Skin epidermis (tissue), 12 donors: ENCODE results near the gene ZNF775.

Source experiments
- H3K27ac ChIP-seq, 21 experiments: fragments of 200-600 bp; sonication (generic) in 11 of 21; one replicate each; pipeline ENCODE4 v1.5.0; 2020; ENCODE audit warnings: mild to moderate bottlenecking in 3 of 21, inconsistent platforms in 2 of 21, moderate library complexity in 2 of 21
- H3K4me3 ChIP-seq, 7 experiments: fragments of 200-600 bp; sonication (generic) in 2 of 7; one replicate each; pipeline ENCODE4 v1.5.0; 2020; ENCODE audit warnings: inconsistent platforms in 2 of 7, mild to moderate bottlenecking in 2 of 7, moderate library complexity in 1 of 7

Gene ZNF775

GRCh38 chr7:150406567-150407421, 27.7 kb downstream of the ZNF775 start:
- H3K4me3 ChIP-seq, result peak overlapping the region in 4 of 7 experiments; percentile 53 to 82 (median 60)

GRCh38 chr7:150407588-150408392, 28.7 kb downstream of the ZNF775 start:
- H3K4me3 ChIP-seq, result no peak overlapping the region
- H3K27ac ChIP-seq, result peak overlapping the region in 9 of 21 experiments; percentile 22 to 99 (median 95)

More at GRCh38 chr7:150406567-150407421, 27.7 kb downstream of the ZNF775 start:
- peak overlapping the region in 19 of 21 experiments; percentile 16 to 99 (median 94) for H3K27ac ChIP-seq

- H3K4me3 ChIP-seq, result no peak overlapping the region
- no peak overlapping the region for H3K27ac ChIP-seq
These were observed 29.5 kb downstream of the ZNF775 start for GRCh38 chr7:150408393-150409299.

- Histone ChIP-seq H3K27ac (no peak overlapping the region), H3K4me3 (no peak overlapping the region)
These were observed 30.3 kb downstream of the ZNF775 start for GRCh38 chr7:150409300-150410030.

GRCh38 chr7:150410131-150410530, 31.0 kb downstream of the ZNF775 start:
- no peak overlapping the region for H3K4me3 ChIP-seq
- H3K27ac ChIP-seq, result no peak overlapping the region

GRCh38 chr7:150410680-150411346, 31.7 kb downstream of the ZNF775 start:
- Histone ChIP-seq H3K4me3 (no peak overlapping the region), H3K27ac (no peak overlapping the region)

- H3K27ac ChIP-seq, result no peak overlapping the region
These were observed 32.5 kb downstream of the ZNF775 start for GRCh38 chr7:150411606-150412005.

GRCh38 chr7:150412016-150412415, 32.9 kb downstream of the ZNF775 start:
- no peak overlapping the region for H3K27ac ChIP-seq

More at GRCh38 chr7:150411606-150412005, 32.5 kb downstream of the ZNF775 start:
- H3K4me3 ChIP-seq, result no peak overlapping the region

GRCh38 chr7:150412518-150413488, 33.7 kb downstream of the ZNF775 start:
- Histone ChIP-seq H3K4me3 (no peak overlapping the region), H3K27ac (no peak overlapping the region)

More at GRCh38 chr7:150412016-150412415, 32.9 kb downstream of the ZNF775 start:
- no peak overlapping the region for H3K4me3 ChIP-seq

- no peak overlapping the region for H3K4me3 ChIP-seq
- no peak overlapping the region for H3K27ac ChIP-seq
These were observed 34.5 kb downstream of the ZNF775 start for GRCh38 chr7:150413640-150414081.

GRCh38 chr7:150415161-150416153, 36.3 kb downstream of the ZNF775 start:
- no peak overlapping the region for H3K27ac ChIP-seq
- no peak overlapping the region for H3K4me3 ChIP-seq

GRCh38 chr7:150417239-150417638, 38.1 kb downstream of the ZNF775 start:
- H3K27ac ChIP-seq, result no peak overlapping the region
- H3K4me3 ChIP-seq, result no peak overlapping the region

GRCh38 chr7:150417863-150418262, 38.7 kb downstream of the ZNF775 start:
- no peak overlapping the region for H3K4me3 ChIP-seq
- H3K27ac ChIP-seq, result no peak overlapping the region

GRCh38 chr7:150420242-150420641, 41.1 kb downstream of the ZNF775 start:
- H3K4me3 ChIP-seq, result no peak overlapping the region
- H3K27ac ChIP-seq, result no peak overlapping the region

- Histone ChIP-seq H3K4me3 (no peak overlapping the region), H3K27ac (no peak overlapping the region)
These were observed 42.0 kb downstream of the ZNF775 start for GRCh38 chr7:150420987-150421674.
